ENCODE measurements around the gene KLF2. TPM values are rescaled to one million over a fixed set of nuclear protein-coding genes. Genes with fewer than 3 reads are reported as not detected.

Gene KLF2
- polyA plus RNA-seq, 1 experiment = 1.8 TPM

GRCh38 chr19:16363852-16364230, 39.2 kb downstream of the KLF2 start:
- no peak for DNase-seq (ENCODE audit: low read depth)
- no peaks in the 10 kb centered on the region for H3K27me3 ChIP-seq (ENCODE audit: control insufficient read depth, insufficient read depth, low read length)
- ChIA-PET POLR2A (no interaction called here), CTCF (interaction anchor here (1.4 kb wide), 1 partner anchor 19 kb away, joined by 3 read pairs; no protein-coding TSS in a partner anchor)
- no peak overlapping the region for H3K4me3 ChIP-seq (ENCODE audit: low read depth, low read length)
- H3K36me3 ChIP-seq (ENCODE audit: control insufficient read depth, insufficient read depth, low read length) = no peaks in the 10 kb centered on the region; the same call in none of the 2 replicates
- TF ChIP-seq CTCF (IDR thresholded peaks at IDR 0.05; ENCODE audit: insufficient read depth, low read depth, low read length) = no peak

- POLR2A ChIA-PET = no interaction called here
- CTCF ChIA-PET = interaction anchor here (1.4 kb wide), 1 partner anchor 18 kb away, joined by 3 read pairs; no protein-coding TSS in a partner anchor
- no peaks in the 10 kb centered on the region; the same call in none of the 2 replicates for H3K36me3 ChIP-seq (ENCODE audit: control insufficient read depth, insufficient read depth, low read length)
- DNase-seq (ENCODE audit: low read depth) = no peak
- H3K27me3 ChIP-seq (ENCODE audit: control insufficient read depth, insufficient read depth, low read length) = no peaks in the 10 kb centered on the region
- no peak for TF ChIP-seq CTCF (IDR thresholded peaks at IDR 0.05; ENCODE audit: insufficient read depth, low read depth, low read length)
- H3K4me3 ChIP-seq (ENCODE audit: low read depth, low read length) = no peak overlapping the region
Observed at GRCh38 chr19:16364231-16364865, 39.7 kb downstream of the KLF2 start.

GRCh38 chr19:16365300-16365996, 40.8 kb downstream of the KLF2 start:
- ChIA-PET POLR2A (no interaction called here), CTCF (interaction anchor here (0.8 kb wide), 1 partner anchor 119 kb away, joined by 3 read pairs; no protein-coding TSS in a partner anchor)
- TF ChIP-seq CTCF (IDR thresholded peaks at IDR 0.05; ENCODE audit: insufficient read depth, low read depth, low read length) = no peak
- Histone ChIP-seq H3K27me3 (ENCODE audit: control insufficient read depth, insufficient read depth, low read length) (no peaks in the 10 kb centered on the region), H3K36me3 (ENCODE audit: control insufficient read depth, insufficient read depth, low read length) (no peaks in the 10 kb centered on the region; the same call in 1 of the 2 replicates), H3K4me3 (ENCODE audit: low read depth, low read length) (no peak overlapping the region)
- no peak for DNase-seq (ENCODE audit: low read depth)

GRCh38 chr19:16366056-16366432, 41.4 kb downstream of the KLF2 start:
- no peak for DNase-seq (ENCODE audit: low read depth)
- POLR2A ChIA-PET = no interaction called here
- CTCF ChIA-PET = interaction anchor here (0.8 kb wide), 1 partner anchor 119 kb away, joined by 3 read pairs; no protein-coding TSS in a partner anchor

More at GRCh38 chr19:16366056-16366432, 41.4 kb downstream of the KLF2 start:
- H3K4me3 ChIP-seq (ENCODE audit: low read depth, low read length) = no peak overlapping the region
- peaks cover under 1% of the 10 kb centered on the region for H3K36me3 ChIP-seq (ENCODE audit: control insufficient read depth, insufficient read depth, low read length)
- H3K27me3 ChIP-seq (ENCODE audit: control insufficient read depth, insufficient read depth, low read length) = no peaks in the 10 kb centered on the region
- TF ChIP-seq CTCF (IDR thresholded peaks at IDR 0.05; ENCODE audit: insufficient read depth, low read depth, low read length) = no peak
